ENCODE data around the gene PSMD9.

PSMD9 gene

GRCh38 chr12:121955258-121956237 is 67.0 kb downstream of the PSMD9 start:
- no peak for DNase-seq (ENCODE audit: low read depth, low spot score)

DNA sequence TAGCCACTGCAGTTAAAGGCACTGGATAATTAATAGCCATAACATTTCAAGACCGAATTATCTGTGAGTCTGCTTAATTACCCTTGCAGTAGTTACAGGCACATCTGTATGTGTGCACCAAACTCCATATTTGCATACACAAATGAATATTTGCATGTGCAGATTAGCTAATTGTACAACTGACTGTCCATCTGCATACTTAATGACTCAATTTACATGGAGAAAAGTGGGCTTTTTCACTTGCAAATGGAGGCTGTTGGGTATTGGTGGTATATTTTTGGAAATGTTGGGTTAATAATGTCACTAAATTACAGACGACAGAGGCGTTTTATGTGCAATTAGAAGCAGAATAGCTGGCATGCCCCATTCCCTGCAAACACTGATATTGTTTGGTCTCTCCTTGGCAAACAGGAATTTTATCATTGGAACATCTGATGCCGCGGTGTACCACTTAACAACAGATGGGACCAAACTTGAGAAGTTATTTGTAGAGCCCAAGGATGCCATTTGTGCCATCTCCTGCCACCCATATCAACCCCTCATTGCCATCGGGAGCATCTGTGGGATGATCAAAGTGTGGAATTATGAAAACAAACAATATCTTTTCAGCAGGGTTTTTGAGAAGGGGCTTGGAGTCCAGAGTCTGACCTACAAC is 69.4 kb downstream of the PSMD9 start:
- no peak for DNase-seq (ENCODE audit: low read depth, low spot score)

DNA sequence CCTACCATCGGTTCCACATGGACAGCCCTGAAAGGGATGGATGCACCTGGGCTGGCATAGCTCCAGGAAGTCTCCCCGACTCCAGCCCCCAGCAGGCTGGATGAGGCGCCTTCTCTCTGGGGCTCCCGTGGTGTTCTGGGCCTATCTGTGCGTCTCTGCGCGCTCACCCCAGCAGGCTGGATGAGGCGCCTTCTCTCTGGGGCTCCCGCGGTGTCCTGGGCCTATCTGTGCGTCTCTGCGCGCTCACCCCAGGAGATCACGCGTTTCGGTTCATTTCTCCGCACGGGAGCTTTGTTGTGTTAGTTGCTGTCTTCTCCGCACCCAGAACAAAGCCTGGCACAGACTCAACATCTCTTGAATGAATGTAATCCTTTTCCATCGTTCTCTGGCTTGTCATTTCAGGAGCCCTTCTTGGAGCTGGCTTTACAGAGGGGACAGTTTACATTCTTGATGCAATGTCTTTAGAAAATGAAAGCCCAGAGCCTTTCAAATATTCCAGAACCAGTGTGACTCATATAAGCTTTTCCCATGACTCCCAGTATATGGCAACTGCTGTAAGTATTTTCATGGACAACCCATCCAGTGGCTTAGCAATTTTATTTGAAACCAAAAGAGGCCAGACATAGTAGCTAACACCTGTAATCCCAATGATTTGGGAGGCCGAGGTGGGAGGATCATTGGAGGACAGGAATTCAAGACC is 70.1 kb downstream of the PSMD9 start:
- DNase-seq (ENCODE audit: low read depth, low spot score) = no peak

DNA sequence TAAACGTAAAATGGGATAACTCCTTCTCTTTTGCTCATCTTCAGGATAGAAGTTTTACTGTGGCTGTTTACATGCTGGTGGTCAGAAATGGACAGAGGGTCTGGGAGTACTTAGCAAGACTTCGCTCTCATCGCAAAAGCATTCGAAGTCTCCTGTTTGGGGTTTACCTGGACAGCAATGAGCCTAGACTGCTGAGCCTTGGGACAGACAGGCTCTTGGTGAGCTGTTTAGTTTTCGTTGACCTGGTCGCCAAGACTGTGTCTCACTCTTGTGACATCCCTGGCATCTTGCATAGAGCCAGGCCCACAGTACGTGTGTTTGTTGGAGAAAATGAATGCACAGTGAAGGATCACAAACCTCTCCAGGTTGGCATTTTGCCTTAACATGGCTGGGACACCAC is 72.0 kb downstream of the PSMD9 start:
- DNase-seq (ENCODE audit: low read depth, low spot score) = no peak

- no peak for DNase-seq (ENCODE audit: low read depth, low spot score)
Measured at GRCh38 chr12:121961195-121961879, 72.7 kb downstream of the PSMD9 start.

DNA sequence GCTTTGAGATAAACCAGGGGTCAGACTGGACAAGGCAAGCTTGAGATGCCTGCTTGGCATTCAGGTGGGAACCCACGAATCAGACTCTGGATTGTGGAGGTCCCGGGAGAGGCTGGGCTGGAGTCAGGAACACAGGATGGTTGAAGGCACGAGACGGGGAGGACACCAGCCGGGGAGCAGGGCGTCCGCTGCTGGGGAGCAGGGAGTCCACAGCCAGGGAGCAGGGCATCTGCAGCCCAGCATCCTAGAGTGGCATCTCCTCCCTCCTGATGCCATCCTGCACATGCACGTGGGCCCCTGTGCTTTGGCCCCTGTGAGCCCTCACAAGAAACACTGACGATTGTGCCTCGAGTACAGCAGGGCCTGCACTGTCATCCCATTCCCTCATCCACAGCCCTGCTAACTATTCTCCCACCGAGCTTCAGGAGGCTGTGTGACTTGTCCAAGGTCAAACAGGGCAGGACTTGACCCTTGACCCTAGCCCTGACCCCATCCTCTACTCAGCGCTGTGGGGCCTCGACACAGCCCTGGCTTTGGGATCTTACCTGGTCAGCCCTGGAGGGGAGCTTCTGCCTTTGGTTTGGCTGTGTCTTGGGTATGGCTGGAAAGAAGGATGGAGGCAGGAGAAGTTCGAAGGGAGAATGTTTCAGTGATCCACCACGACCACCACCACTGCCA is 74.9 kb downstream of the PSMD9 start:
- DNase-seq (ENCODE audit: low read depth, low spot score) = no peak

- DNase-seq (ENCODE audit: low read depth, low spot score) = no peak
Measured at GRCh38 chr12:121964813-121965643, 76.4 kb downstream of the PSMD9 start.

DNA sequence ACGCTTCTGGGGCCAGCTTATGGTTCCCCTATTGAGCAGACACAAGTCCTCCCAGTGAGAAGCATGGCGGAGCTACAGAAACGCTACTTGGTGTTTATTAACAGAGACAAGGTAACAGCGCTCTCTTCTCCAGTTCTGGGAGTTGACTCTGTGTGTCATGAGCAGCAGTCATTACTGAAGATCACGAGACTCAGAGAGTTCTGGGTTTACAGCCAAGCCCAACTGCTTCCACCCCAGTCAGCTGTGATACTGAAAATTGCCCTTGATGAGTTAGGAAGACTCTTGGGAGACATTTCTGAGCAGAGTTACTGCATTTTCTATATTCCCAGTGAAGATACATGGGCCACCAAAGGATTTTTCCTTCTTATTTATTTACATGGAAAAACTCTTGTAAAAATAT is 78.4 kb downstream of the PSMD9 start:
- DNase-seq (ENCODE audit: low read depth, low spot score) = no peak
